IPS-18a (cell line): ENCODE measurements around the gene CEACAM7.
"Not testable (repeated sequence)": the region's sequence is repeated elsewhere in the genome, so short reads cannot be mapped to it uniquely, and the experiment has no call there.

Experiments used
- H3K27ac ChIP-seq: one replicate; pipeline ENCODE4 v1.5.1; 2013; ENCODE audit warnings: low read length
- H3K27me3 ChIP-seq: one replicate; pipeline ENCODE4 v1.6.1; 2013; ENCODE audit warnings: mild to moderate bottlenecking, low read length; ENCODE audit not compliant: control insufficient read depth, insufficient read depth
- H3K36me3 ChIP-seq: one replicate; pipeline ENCODE4 v1.6.1; 2013; ENCODE audit warnings: low read depth, low read length; ENCODE audit not compliant: control insufficient read depth
- H3K4me1 ChIP-seq: one replicate; pipeline ENCODE4 v1.6.1; 2013; ENCODE audit warnings: low read depth, low read length; ENCODE audit not compliant: control insufficient read depth
- H3K4me3 ChIP-seq: one replicate; pipeline ENCODE4 v1.5.1; 2013; ENCODE audit warnings: low read length
- H3K9ac ChIP-seq: one replicate; pipeline ENCODE4 v1.6.1; 2013; ENCODE audit warnings: mild to moderate bottlenecking, low read length, moderate library complexity
- H3K9me3 ChIP-seq: one replicate; pipeline ENCODE4 v1.6.1; 2013; ENCODE audit warnings: low read depth, low read length; ENCODE audit not compliant: control insufficient read depth

CEACAM7 gene

DNA sequence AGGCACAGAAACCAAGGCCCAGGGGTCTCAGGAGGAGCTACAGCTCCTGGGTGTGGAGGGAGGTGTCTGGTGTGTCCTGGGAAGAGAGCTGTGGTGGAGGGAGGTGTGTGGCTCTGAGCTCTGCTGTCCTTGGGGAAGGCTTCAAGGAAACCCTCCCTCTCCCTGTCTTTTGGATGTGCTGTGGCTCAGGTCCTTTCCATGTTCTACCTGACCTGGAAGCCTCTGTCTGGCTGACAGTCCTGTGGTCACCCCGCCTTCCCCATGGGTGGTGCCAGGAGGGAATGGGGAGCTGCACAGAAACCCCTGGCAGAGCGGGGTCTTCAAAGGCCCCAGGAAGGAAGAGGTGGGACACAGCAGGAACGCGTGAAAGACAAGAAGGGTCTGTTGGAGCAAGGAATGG lies 617 bp upstream of the CEACAM7 start:
- Histone ChIP-seq H3K4me3 (no peak overlapping the region), H3K36me3 (no peaks in the 10 kb centered on the region), H3K27ac (no peak overlapping the region), H3K9ac (no peak overlapping the region), H3K27me3 (no peaks in the 10 kb centered on the region), H3K9me3 (no peaks in the 10 kb centered on the region), H3K4me1 (peaks cover 3% of the 10 kb centered on the region)

DNA sequence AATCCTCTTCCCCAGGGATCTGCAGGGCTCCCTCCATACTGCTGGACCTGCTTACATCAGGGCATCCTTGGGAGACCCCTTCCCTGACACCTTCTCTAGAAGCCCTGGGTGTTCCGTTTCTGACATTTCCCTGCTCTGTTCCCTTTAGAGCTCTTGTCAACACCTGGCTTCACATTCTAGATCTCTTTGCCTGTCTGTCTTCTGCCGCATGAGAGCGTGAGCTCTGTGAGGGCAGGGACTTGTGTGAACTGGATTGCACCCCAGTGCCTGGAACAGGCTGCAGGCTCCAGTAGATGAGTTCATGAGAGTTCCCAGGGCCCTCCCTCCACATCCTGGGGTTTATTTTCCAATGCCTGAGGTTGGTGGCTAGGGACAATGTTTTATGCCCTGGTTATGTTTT lies 651 bp downstream of the CEACAM7 start:
- H3K4me1 ChIP-seq = peaks cover 3% of the 10 kb centered on the region
- H3K9ac ChIP-seq = no peak overlapping the region
- no peaks in the 10 kb centered on the region for H3K36me3 ChIP-seq
- no peaks in the 10 kb centered on the region for H3K9me3 ChIP-seq
- H3K27ac ChIP-seq = no peak overlapping the region
- H3K4me3 ChIP-seq = no peak overlapping the region
- peaks cover 4% of the 10 kb centered on the region for H3K27me3 ChIP-seq

GRCh38 chr19:41682437-41682836 lies 5.6 kb downstream of the CEACAM7 start:
- no peak overlapping the region for H3K9ac ChIP-seq
- no peaks in the 10 kb centered on the region for H3K36me3 ChIP-seq
- H3K27me3 ChIP-seq = peaks cover 4% of the 10 kb centered on the region
- H3K27ac ChIP-seq = no peak overlapping the region
- H3K4me3 ChIP-seq = no peak overlapping the region
- no peaks in the 10 kb centered on the region for H3K9me3 ChIP-seq
- H3K4me1 ChIP-seq = no peaks in the 10 kb centered on the region

GRCh38 chr19:41671486-41671885 lies 16.6 kb downstream of the CEACAM7 start:
- Histone ChIP-seq H3K9me3 (no peaks in the 10 kb centered on the region), H3K4me1 (no peaks in the 10 kb centered on the region), H3K36me3 (no peaks in the 10 kb centered on the region), H3K4me3 (no peak overlapping the region), H3K27ac (no peak overlapping the region), H3K27me3 (peaks cover 7% of the 10 kb centered on the region), H3K9ac (no peak overlapping the region)

GRCh38 chr19:41670755-41671154 lies 17.3 kb downstream of the CEACAM7 start:
- Histone ChIP-seq H3K36me3 (no peaks in the 10 kb centered on the region), H3K9ac (no peak overlapping the region), H3K4me1 (no peaks in the 10 kb centered on the region), H3K9me3 (peaks cover 5% of the 10 kb centered on the region), H3K27me3 (peaks cover 7% of the 10 kb centered on the region), H3K27ac (no peak overlapping the region), H3K4me3 (no peak overlapping the region)

DNA sequence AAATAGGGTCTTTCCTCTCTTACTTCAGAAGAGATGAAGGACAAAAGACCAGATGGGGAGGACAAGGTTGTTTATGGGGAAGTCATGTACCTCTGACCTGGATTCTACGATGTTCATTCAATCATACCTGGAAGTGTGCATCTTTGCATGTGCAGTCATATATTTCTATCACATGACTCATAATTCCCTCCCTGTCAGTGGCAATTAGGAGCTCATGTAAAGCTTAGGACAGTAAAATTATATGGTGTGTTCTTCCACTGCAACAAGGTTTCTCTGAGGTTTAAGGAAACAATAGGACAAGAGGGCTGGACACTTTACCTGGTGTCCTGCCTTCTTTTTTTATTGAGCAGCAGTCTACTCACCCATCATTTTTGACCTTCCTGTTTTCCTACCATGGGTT lies 19.8 kb downstream of the CEACAM7 start:
- Histone ChIP-seq H3K9me3 (peaks cover 9% of the 10 kb centered on the region), H3K27ac (no peak overlapping the region), H3K36me3 (no peaks in the 10 kb centered on the region), H3K9ac (no peak overlapping the region), H3K27me3 (no peaks in the 10 kb centered on the region), H3K4me3 (no peak overlapping the region), H3K4me1 (no peaks in the 10 kb centered on the region)

- H3K4me1 ChIP-seq = no peaks in the 10 kb centered on the region
- H3K36me3 ChIP-seq = no peaks in the 10 kb centered on the region
- H3K4me3 ChIP-seq = no peak overlapping the region
- H3K27ac ChIP-seq = no peak overlapping the region
- no peaks in the 10 kb centered on the region for H3K27me3 ChIP-seq
- H3K9ac ChIP-seq = no peak overlapping the region
- peaks cover 9% of the 10 kb centered on the region for H3K9me3 ChIP-seq
These were observed 22.0 kb downstream of the CEACAM7 start for GRCh38 chr19:41666075-41666474.

- H3K36me3 ChIP-seq = no peaks in the 10 kb centered on the region
- no peaks in the 10 kb centered on the region for H3K9me3 ChIP-seq
- no peak overlapping the region for H3K4me3 ChIP-seq
- H3K9ac ChIP-seq = no peak overlapping the region
- no peak overlapping the region for H3K27ac ChIP-seq
- H3K27me3 ChIP-seq = no peaks in the 10 kb centered on the region
- H3K4me1 ChIP-seq = peaks cover 10% of the 10 kb centered on the region
These were observed 30.9 kb downstream of the CEACAM7 start for GRCh38 chr19:41657157-41657556.

DNA sequence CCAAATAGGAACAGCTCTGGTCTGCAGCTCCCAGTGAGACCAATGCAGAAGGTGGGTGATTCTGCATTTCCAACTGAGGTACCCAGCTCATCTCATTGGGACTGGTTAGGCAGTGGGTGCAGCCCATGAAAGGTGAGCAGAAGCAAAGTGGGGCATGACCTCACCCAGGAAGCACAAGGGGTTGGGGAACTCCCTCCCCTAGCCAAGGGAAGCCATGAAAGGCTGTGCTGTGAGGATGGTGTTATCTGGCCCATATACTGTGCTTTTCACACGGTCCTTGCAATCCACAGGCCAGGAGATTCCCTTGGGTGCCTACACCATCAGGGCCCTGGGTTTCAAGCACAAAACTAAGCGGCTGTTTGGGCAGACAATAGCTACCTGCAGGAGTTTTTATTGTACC lies 31.3 kb downstream of the CEACAM7 start:
- H3K9ac ChIP-seq, H3K27ac ChIP-seq, H3K36me3 ChIP-seq, H3K27me3 ChIP-seq, H3K9me3 ChIP-seq, H3K4me3 ChIP-seq: not testable (repeated sequence)
- peaks cover 13% of the 10 kb centered on the region for H3K4me1 ChIP-seq

- H3K9me3 ChIP-seq = no peaks in the 10 kb centered on the region
- no peak overlapping the region for H3K9ac ChIP-seq
- H3K4me1 ChIP-seq = peaks cover 23% of the 10 kb centered on the region
- no peaks in the 10 kb centered on the region for H3K36me3 ChIP-seq
- no peak overlapping the region for H3K27ac ChIP-seq
- H3K4me3 ChIP-seq = peak overlapping the region; percentile 7
- H3K27me3 ChIP-seq = no peaks in the 10 kb centered on the region
These were observed 35.8 kb downstream of the CEACAM7 start for GRCh38 chr19:41652250-41652649.

- no peaks in the 10 kb centered on the region for H3K27me3 ChIP-seq
- peaks cover 23% of the 10 kb centered on the region for H3K4me1 ChIP-seq
- no peak overlapping the region for H3K4me3 ChIP-seq
- no peaks in the 10 kb centered on the region for H3K36me3 ChIP-seq
- no peak overlapping the region for H3K27ac ChIP-seq
- H3K9me3 ChIP-seq = no peaks in the 10 kb centered on the region
- no peak overlapping the region for H3K9ac ChIP-seq
These were observed 38.2 kb downstream of the CEACAM7 start for GRCh38 chr19:41649827-41650226.

DNA sequence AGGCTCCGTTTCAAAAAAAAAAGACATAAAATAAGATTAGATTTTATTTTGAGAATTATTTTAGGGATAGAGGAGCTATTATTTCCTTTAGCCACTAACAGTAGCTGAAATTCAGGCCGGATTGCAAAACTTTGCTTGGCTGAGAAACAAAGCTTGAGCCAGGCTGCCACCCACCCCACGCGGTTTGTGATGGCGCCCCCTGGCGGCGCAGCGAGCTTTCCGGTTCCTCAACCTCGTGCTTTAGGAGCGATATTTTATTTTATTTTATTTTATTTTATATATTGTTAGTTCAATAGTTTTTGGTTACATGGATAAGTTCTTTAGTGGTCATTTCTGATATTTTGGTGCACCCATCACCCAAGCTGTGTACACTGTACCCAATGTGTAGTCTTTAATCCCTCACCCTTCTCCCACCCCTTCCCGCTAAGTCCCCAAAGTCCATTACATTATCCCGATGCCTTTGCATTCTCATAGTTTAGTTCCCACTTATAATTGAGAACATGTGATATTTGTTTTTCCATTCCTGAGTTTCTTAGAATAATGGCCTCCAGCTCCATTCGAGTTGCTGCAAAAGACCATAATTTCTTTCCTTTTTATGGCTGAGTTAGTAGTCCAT lies 41.4 kb downstream of the CEACAM7 start:
- Histone ChIP-seq H3K9ac (no peak overlapping the region), H3K27ac (no peak overlapping the region), H3K36me3 (no peaks in the 10 kb centered on the region), H3K27me3 (no peaks in the 10 kb centered on the region), H3K4me1 (peaks cover 11% of the 10 kb centered on the region), H3K9me3 (no peaks in the 10 kb centered on the region), H3K4me3 (no peak overlapping the region)
